ENCODE results near the gene CBX2. TPM values are rescaled to one million over a fixed set of nuclear protein-coding genes. Genes with fewer than 3 reads are reported as not detected.

Gene CBX2
- total RNA-seq, 3 donors from 2014 or later (not counting 1 experiment from before 2014, with no cell fraction given), result 0.18 to 1.3 TPM; not detected in 1

GRCh38 chr17:79738643-79739042 lies 39.3 kb upstream of the CBX2 start:
- no peaks in the 10 kb centered on the region for H3K36me3 Mint-ChIP-seq
- H3K4me3 Mint-ChIP-seq, result no peak overlapping the region
- H3K9me3 Mint-ChIP-seq, result no peaks in the 10 kb centered on the region
- H3K4me3 ChIP-seq (ENCODE audit: low read length), result no peak overlapping the region
- WGBS (ENCODE audit: insufficient coverage), result 95% methylated on average over 14 of the region's 14 CpGs
- H3K27ac Mint-ChIP-seq, result no peak overlapping the region
- no peaks in the 10 kb centered on the region for H3K36me3 ChIP-seq (ENCODE audit: control insufficient read depth, insufficient read depth, low read length)
- peaks cover 9% of the 10 kb centered on the region for H3K4me1 ChIP-seq (ENCODE audit: control insufficient read depth, insufficient read depth, low read length)
- intact Hi-C loops (cut with micrococcal nuclease), result no loop called here
- ATAC-seq (no peak), DNase-seq (no peak)
- TF ChIP-seq, protein P1, sequence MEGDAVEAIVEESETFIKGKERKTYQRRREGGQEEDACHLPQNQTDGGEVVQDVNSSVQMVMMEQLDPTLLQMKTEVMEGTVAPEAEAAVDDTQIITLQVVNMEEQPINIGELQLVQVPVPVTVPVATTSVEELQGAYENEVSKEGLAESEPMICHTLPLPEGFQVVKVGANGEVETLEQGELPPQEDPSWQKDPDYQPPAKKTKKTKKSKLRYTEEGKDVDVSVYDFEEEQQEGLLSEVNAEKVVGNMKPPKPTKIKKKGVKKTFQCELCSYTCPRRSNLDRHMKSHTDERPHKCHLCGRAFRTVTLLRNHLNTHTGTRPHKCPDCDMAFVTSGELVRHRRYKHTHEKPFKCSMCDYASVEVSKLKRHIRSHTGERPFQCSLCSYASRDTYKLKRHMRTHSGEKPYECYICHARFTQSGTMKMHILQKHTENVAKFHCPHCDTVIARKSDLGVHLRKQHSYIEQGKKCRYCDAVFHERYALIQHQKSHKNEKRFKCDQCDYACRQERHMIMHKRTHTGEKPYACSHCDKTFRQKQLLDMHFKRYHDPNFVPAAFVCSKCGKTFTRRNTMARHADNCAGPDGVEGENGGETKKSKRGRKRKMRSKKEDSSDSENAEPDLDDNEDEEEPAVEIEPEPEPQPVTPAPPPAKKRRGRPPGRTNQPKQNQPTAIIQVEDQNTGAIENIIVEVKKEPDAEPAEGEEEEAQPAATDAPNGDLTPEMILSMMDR (IDR thresholded peaks at IDR 0.05), result no peak
- H3K27me3 Mint-ChIP-seq (ENCODE audit: low read depth in 2 of 2), result peaks cover 22 to 23% of the 10 kb centered on the region in 2 donors
- no peaks in the 10 kb centered on the region for H3K9me3 ChIP-seq (ENCODE audit: control insufficient read depth, insufficient read depth, low read length)
- H3K27ac ChIP-seq (ENCODE audit: low read length), result no peak overlapping the region
- H3K4me1 Mint-ChIP-seq, result peaks cover 0 to 7% of the 10 kb centered on the region in 2 donors
- peaks cover 16% of the 10 kb centered on the region for H3K27me3 ChIP-seq (ENCODE audit: control insufficient read depth, insufficient read depth, low read length)

- ATAC-seq (no peak), DNase-seq (no peak)
- Histone ChIP-seq H3K4me3 (ENCODE audit: low read length) (no peak overlapping the region), H3K27ac (ENCODE audit: low read length) (no peak overlapping the region), H3K9me3 (ENCODE audit: control insufficient read depth, insufficient read depth, low read length) (no peaks in the 10 kb centered on the region), H3K27me3 (ENCODE audit: control insufficient read depth, insufficient read depth, low read length) (peaks cover 16% of the 10 kb centered on the region), H3K4me1 (ENCODE audit: control insufficient read depth, insufficient read depth, low read length) (peaks cover 9% of the 10 kb centered on the region), H3K36me3 (ENCODE audit: control insufficient read depth, insufficient read depth, low read length) (no peaks in the 10 kb centered on the region)
- Mint-ChIP-seq H3K27ac (no peak overlapping the region), H3K27me3 (ENCODE audit: low read depth in 2 of 2) (peaks cover 22 to 23% of the 10 kb centered on the region in 2 donors), H3K36me3 (no peaks in the 10 kb centered on the region), H3K4me1 (peaks cover 0 to 7% of the 10 kb centered on the region in 2 donors), H3K4me3 (no peak overlapping the region), H3K9me3 (no peaks in the 10 kb centered on the region)
- intact Hi-C loops (cut with micrococcal nuclease), result loop anchor here (5.0 kb wide), 1 partner anchor 253 kb away; no protein-coding TSS in a partner anchor
- TF ChIP-seq, protein P1 (IDR thresholded peaks at IDR 0.05), result no peak
- 84% methylated on average over 28 of the region's 28 CpGs for WGBS (ENCODE audit: insufficient coverage)
Measured at GRCh38 chr17:79739148-79740062, 38.5 kb upstream of the CBX2 start.

DNA sequence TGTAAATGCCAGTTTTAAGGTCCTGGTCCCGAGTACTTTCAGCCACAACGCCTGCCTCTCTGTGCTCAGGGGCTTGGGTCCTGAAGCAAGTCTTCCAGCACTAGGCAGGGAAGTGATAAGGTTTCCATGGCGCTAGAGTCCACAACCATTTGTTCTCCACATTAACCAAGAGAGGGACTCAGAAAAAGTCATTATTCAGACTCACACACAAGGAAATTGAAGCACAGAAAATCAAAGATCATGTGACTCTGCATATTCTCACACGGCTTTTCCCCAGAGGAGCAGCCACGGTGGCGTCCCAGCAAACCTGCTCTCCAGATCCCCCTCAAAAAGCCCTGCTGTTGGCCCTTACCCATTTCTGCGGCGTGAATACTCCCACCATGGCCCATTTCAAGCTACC lies 37.5 kb upstream of the CBX2 start:
- no peak overlapping the region for H3K27ac ChIP-seq (ENCODE audit: low read length)
- DNase-seq (no peak), ATAC-seq (no peak)
- Mint-ChIP-seq H3K4me1 (peaks cover 3 to 10% of the 10 kb centered on the region in 2 donors), H3K9me3 (no peaks in the 10 kb centered on the region), H3K27ac (no peak overlapping the region), H3K4me3 (no peak overlapping the region), H3K36me3 (no peaks in the 10 kb centered on the region), H3K27me3 (ENCODE audit: low read depth in 2 of 2) (peaks cover 23 to 25% of the 10 kb centered on the region in 2 donors)
- peaks cover 16% of the 10 kb centered on the region for H3K27me3 ChIP-seq (ENCODE audit: control insufficient read depth, insufficient read depth, low read length)
- no peak overlapping the region for H3K4me3 ChIP-seq (ENCODE audit: low read length)
- H3K4me1 ChIP-seq (ENCODE audit: control insufficient read depth, insufficient read depth, low read length), result peaks cover 9% of the 10 kb centered on the region
- no peaks in the 10 kb centered on the region for H3K9me3 ChIP-seq (ENCODE audit: control insufficient read depth, insufficient read depth, low read length)
- no peaks in the 10 kb centered on the region for H3K36me3 ChIP-seq (ENCODE audit: control insufficient read depth, insufficient read depth, low read length)
- intact Hi-C loops (cut with micrococcal nuclease), result loop anchor here (5.0 kb wide), 1 partner anchor 252 kb away; no protein-coding TSS in a partner anchor
- 35% methylated on average over 8 of the region's 8 CpGs for whole genome bisulfite sequencing (ENCODE audit: insufficient coverage)
- TF ChIP-seq, protein P1 (IDR thresholded peaks at IDR 0.05), result no peak
